HEK293 (cell line): ENCODE measurements around the gene NIPAL1.

Source experiments
- BCL11B ChIP-seq: fragments of 450-650 bp; formaldehyde crosslinking; IDR thresholded peaks from 2 replicates; pipeline ENCODE4 v1.5.1; 2016; ENCODE audit warnings: low read depth, missing biosample characterization, missing genetic modification characterization
- CTCF ChIP-seq: fragments of 450-650 bp; formaldehyde crosslinking; IDR thresholded peaks from 2 replicates; pipeline ENCODE4 v1.5.1; 2016; ENCODE audit warnings: missing biosample characterization, missing genetic modification characterization
- GLI4 ChIP-seq: fragments of 450-650 bp; formaldehyde crosslinking; IDR thresholded peaks from 2 replicates; pipeline ENCODE4 v1.5.1; 2016; ENCODE audit warnings: missing biosample characterization, missing genetic modification characterization
- YY1 ChIP-seq: fragments of 450-650 bp; formaldehyde crosslinking; IDR thresholded peaks from 2 replicates; pipeline ENCODE4 v1.5.1; 2018; ENCODE audit warnings: missing biosample characterization, missing genetic modification characterization
- YY2 ChIP-seq: fragments of 450-650 bp; formaldehyde crosslinking; IDR thresholded peaks from 2 replicates; pipeline ENCODE4 v1.5.1; 2016; ENCODE audit warnings: missing biosample characterization, missing genetic modification characterization
- ZNF266 ChIP-seq: fragments of 450-650 bp; formaldehyde crosslinking; IDR thresholded peaks from 2 replicates; pipeline ENCODE4 v1.5.1; 2016; ENCODE audit warnings: missing biosample characterization, missing genetic modification characterization, low read depth
- ZNF48 ChIP-seq: fragments of 450-650 bp; formaldehyde crosslinking; IDR thresholded peaks from 2 replicates; pipeline ENCODE4 v1.5.1; 2016; ENCODE audit warnings: missing biosample characterization, missing genetic modification characterization
- ZNF521 ChIP-seq: fragments of 450-650 bp; formaldehyde crosslinking; IDR thresholded peaks from 2 replicates; pipeline ENCODE4 v1.5.1; 2017; ENCODE audit warnings: missing biosample characterization, mild to moderate bottlenecking, missing genetic modification characterization
- ZNF639 ChIP-seq: fragments of 450-650 bp; formaldehyde crosslinking; IDR thresholded peaks from 2 replicates; pipeline ENCODE4 v1.5.1; 2016; ENCODE audit warnings: missing biosample characterization, missing genetic modification characterization
- TF ChIP-seq, protein P1 (sequence below): fragments of 450-650 bp; formaldehyde crosslinking; IDR thresholded peaks from 2 replicates; pipeline ENCODE4 v1.5.1; 2017; ENCODE audit warnings: missing biosample characterization, missing genetic modification characterization
- TF ChIP-seq, protein P2 (sequence below): fragments of 450-650 bp; formaldehyde crosslinking; IDR thresholded peaks from 2 replicates; pipeline ENCODE4 v1.5.1; 2016; ENCODE audit warnings: missing biosample characterization, missing genetic modification characterization

- TF ChIP-seq, protein P1, sequence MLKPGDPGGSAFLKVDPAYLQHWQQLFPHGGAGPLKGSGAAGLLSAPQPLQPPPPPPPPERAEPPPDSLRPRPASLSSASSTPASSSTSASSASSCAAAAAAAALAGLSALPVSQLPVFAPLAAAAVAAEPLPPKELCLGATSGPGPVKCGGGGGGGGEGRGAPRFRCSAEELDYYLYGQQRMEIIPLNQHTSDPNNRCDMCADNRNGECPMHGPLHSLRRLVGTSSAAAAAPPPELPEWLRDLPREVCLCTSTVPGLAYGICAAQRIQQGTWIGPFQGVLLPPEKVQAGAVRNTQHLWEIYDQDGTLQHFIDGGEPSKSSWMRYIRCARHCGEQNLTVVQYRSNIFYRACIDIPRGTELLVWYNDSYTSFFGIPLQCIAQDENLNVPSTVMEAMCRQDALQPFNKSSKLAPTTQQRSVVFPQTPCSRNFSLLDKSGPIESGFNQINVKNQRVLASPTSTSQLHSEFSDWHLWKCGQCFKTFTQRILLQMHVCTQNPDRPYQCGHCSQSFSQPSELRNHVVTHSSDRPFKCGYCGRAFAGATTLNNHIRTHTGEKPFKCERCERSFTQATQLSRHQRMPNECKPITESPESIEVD: no peak
- TF ChIP-seq CTCF (no peak), ZNF521 (tag by site-specific recombination) (no peak), GLI4 (no peak), BCL11B (no peak), YY2 (tag by site-specific recombination) (no peak), ZNF266 (tag by site-specific recombination) (no peak), YY1 (tag by site-specific recombination) (no peak), ZNF48 (no peak), ZNF639 (tag by site-specific recombination) (no peak)
- TF ChIP-seq, protein P2, sequence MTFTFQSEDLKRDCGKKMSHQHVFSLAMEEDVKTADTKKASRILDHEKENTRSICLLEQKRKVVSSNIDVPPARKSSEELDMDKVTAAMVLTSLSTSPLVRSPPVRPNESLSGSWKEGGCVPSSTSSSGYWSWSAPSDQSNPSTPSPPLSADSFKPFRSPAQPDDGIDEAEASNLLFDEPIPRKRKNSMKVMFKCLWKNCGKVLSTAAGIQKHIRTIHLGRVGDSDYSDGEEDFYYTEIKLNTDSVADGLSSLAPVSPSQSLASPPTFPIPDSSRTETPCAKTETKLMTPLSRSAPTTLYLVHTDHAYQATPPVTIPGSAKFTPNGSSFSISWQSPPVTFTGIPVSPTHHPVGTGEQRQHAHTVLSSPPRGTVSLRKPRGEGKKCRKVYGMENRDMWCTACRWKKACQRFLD (tag by site-specific recombination): no peak
Observed at GRCh38 chr4:48025005-48025404, 8.4 kb downstream of the NIPAL1 start.
